Transverse colon (tissue), 4 donors: ENCODE results near the gene CFAP54.

ENCODE experiments used
- CTCF ChIP-seq, 5 experiments: fragments of 200-600 bp in 3 of 5; fragments of 450-650 bp in 2 of 5; sonication (generic) in 3 of 5; IDR thresholded peaks; 1 replicate in 2 of 5; 2 replicates in 3 of 5; pipeline ENCODE4 v1.5.1; 2016 to 2017; ENCODE audit warnings: antibody characterized with exemption in 5 of 5, inconsistent platforms in 3 of 5, mild to moderate bottlenecking in 2 of 5, moderate library complexity in 1 of 5
- POLR2AphosphoS5 ChIP-seq, 3 donors: sonication (generic); formaldehyde crosslinking; IDR thresholded peaks; one replicate each; pipeline ENCODE4 v1.6.1; 2016; ENCODE audit warnings: antibody characterized with exemption in 3 of 3

- no peak for TF ChIP-seq CTCF (IDR thresholded peaks at IDR 0.05)
- TF ChIP-seq POLR2AphosphoS5 (IDR thresholded peaks at IDR 0.05) = no peak
These were observed 384.8 kb downstream of the CFAP54 start for GRCh38 chr12:96874211-96874610.
